Mesenteric fat pad (tissue), 1 donor: ENCODE results near the gene EHBP1. TPM values are rescaled to one million over a fixed set of nuclear protein-coding genes. Genes with fewer than 3 reads are reported as not detected.

ENCODE experiments used
- DNase-seq: peaks from one replicate; pipeline ENCODE4 v3.0.0-alpha.2; 2020; ENCODE audit warnings: low spot score
- total RNA-seq: library from RNA; stranded (reverse); fragmentation: NEBNext Ultra II Directional; extraction: Animal tissue kit (Norgen Biotek cat#: 25700); gene quantifications from one replicate; pipeline ENCODE4 v1.2.1, GENCODE V29; 2021
- donor health status: DM: yes; HTN: yes; CAD: no.

The EHBP1 gene
- total RNA-seq, 1 donor from 2014 or later = 70.8 TPM

DNA sequence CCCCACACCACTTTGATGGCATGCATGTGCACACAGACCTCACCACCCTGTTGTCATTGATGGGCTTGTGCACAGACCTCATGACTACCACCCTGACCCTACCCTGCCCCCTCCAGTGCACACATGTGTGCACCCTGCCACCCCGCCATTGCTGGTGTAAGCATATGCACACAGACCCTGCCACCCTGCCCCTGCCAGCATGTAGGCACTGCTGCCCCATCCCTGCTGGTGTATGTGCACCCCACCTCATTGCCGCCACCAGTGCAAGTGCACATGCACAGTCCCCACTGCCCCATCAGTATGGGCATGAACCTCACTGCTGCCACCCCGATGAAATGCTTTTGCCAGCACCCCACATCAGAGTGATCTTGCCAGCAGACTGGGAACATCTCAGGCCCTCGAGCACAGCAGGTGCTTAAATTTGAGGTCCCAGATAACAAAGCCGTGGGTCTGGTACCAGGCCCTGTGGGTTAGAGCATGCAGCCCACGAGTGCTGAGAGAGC lies 169.4 kb downstream of the EHBP1 start:
- DNase-seq = no peak

DNA sequence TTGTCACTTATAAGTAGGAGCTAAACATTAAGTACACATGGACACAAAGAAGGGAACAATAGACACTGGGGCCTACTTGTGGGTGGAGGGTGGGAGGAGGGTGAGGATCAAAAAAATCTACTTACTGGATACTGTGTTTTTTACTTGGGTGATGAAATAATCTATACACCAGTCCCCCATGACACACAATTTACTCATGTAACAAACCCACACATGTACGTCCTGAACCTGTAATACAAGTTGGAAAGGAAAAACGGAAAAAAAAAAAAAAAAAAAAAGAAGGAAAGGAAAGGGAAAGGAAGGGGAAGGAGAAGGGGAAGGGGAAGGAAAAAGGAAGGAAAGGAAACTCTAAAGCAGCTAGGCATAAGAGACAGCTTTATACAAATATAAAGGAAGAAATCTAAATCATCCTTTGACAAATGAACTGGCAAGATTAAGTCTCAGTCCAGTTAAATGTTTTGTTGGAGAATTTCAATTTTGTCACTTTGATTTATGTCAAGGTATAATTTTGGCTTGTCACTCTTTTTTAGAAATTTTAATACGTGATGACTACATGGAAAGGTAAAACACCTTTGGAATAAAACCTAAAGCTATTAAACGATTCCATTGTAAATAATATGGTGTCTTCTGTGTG lies 175.8 kb downstream of the EHBP1 start:
- no peak for DNase-seq

GRCh38 chr2:62883629-62884028 lies 178.1 kb downstream of the EHBP1 start:
- DNase-seq = no peak

GRCh38 chr2:62884086-62884485 lies 178.6 kb downstream of the EHBP1 start:
- no peak for DNase-seq

DNA sequence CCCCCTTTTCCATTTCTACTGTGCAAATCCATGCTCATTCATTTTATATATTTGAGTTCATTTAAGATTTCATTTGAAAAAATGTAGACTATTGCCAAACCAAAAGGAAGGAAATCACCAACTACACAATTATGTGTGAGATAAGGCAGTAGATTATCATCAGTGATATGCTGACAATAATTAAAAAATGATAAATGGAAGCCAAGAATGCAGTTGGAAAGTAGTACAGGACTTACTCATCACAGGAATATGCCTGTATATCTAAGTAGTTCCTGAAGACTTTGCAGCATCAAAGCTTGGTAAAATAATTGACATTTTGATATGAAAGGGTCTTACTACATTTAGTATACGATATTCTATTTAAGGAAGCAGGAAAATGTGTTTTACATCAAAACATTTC lies 179.0 kb downstream of the EHBP1 start:
- no peak for DNase-seq

- no peak for DNase-seq
Observed at GRCh38 chr2:62894966-62895631, 189.6 kb downstream of the EHBP1 start.

- DNase-seq = no peak
Observed at GRCh38 chr2:62895632-62896009, 190.1 kb downstream of the EHBP1 start.

DNA sequence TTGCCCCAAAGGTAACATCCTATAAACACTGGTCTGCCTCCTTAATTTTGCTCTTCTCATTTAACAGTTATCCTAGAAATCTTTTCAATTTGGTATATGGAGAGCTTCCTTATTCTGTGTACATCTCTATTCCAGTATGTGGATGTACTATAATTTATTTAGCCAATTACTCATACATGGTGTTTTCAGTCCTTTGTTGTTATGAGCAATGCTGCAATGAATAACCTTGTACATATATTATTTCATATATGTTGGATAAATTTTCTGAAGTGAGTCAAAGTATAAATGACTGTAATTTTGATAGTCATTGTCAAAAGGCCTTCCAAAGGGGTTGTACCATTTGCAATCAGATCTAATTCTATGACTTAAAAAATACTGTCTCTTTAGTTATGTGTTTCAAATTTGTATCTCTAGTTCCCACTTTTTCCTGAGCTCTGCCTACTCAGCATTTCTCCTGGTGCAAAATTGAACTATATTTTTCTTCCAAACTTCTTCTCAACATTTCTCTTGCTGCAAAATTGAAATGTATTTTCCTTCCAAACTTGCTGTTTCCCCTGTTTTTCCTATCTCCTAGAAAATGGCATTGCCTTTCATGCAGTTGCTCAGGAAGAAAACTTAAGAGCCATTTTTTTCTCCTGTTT lies 191.8 kb downstream of the EHBP1 start:
- DNase-seq = no peak

- no peak for DNase-seq
Observed at GRCh38 chr2:62904344-62904743, 198.8 kb downstream of the EHBP1 start.

GRCh38 chr2:62908145-62908544 lies 202.6 kb downstream of the EHBP1 start:
- no peak for DNase-seq

- DNase-seq = no peak
Observed at GRCh38 chr2:62913311-62913710, 207.8 kb downstream of the EHBP1 start.

DNA sequence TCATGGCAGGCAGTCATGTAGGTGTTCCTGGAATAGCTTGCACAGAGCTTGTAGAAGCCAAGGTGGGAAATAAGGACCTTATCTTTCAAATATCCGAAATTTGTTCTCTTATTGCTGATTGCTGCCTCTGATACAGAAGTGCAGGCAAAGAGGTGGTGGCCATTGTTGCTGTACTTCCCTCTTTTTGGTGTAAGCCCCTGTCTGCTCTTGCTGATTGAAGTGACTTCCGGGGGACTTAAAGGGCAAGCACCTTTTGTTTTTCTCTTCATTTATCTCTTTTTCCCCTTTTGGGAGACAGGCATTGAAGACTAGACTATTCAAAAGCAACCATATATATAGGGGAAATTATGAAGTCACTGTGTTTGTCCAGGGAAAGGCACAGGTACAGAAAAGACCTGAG lies 213.5 kb downstream of the EHBP1 start:
- no peak for DNase-seq

GRCh38 chr2:62920070-62920469 lies 214.6 kb downstream of the EHBP1 start:
- no peak for DNase-seq

DNA sequence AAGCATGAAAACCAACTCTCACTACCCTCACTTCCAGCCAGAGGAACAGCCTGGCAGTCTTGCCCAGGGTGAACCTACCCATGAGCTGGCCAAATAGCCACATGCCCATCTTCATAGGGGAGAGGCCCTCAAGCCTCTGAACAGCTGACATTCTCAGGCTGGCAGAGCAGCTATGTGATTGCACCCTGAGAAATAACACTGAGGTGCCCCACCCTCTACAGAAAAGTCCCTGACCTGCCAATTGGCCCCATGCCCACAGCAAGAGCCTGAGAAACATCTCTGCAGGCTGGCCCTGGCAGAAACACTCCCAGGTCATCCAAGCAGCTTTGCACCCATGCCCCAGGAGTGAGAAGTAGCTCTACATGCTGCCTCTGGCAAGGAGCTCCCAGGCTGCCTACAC lies 217.7 kb downstream of the EHBP1 start:
- DNase-seq = no peak

DNA sequence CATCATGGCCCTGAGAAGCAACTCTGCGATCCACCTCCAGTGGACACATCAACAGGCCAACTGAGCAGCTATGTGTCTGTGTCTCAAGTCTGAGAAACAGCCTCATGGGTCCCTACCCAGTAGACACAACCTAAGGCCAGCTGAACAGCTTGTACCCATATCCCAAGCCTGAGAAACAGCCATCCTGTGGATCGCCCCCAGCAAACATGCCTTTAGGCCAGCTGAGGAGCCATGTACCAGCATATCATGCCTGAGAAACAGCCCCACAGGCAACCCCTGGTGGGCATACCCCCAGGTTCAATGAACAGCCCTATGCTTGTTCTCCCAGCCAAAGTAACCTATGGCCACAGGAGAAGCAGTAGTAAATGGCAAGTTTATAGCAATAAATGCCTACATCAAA lies 218.4 kb downstream of the EHBP1 start:
- DNase-seq = no peak

- DNase-seq = no peak
Observed at GRCh38 chr2:62928015-62928414, 222.5 kb downstream of the EHBP1 start.

- DNase-seq = no peak
Observed at GRCh38 chr2:62931536-62931935, 226.0 kb downstream of the EHBP1 start.

DNA sequence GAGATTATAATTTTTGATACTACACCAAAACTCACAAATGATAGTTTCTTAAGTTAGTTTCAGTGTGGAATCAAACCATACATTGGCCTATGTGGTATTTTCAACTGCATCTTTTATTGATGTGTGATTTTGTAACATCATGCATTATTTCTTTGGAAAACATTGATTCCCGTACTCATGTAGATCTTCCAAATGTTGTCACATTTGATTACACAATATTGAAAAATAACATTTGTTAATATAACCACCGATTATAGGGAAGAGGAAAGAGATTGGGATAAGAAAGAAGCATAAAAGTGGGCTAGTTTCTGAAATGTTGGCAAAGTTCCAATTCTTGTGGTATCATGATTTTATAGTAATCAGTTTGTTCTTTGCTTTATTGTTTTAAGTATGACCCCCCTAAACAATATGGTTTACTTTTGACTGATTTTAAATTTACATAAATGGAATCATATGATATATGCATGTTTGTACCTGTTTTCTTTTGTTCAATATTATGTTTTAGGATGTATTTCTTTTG lies 227.9 kb downstream of the EHBP1 start:
- DNase-seq = no peak

- DNase-seq = no peak
Observed at GRCh38 chr2:62934517-62934916, 229.0 kb downstream of the EHBP1 start.

DNA sequence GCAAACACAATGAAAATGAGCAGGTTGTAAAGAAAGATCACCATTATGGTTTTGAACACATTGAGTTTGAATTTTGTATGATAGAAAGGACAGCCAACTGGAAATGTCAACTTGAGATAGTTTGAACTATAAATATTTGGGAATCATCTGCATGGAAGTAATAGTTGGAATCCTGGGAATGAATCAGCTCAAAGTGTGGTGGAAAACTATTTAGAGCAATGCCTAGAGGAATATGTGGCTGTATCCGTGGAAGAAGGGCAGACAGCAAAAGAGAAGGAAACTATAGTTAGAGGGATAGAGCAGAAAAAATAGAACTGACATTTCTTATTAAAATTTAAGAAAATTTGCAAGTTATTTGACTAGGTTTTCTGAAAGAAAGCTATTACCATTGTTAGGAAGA lies 232.6 kb downstream of the EHBP1 start:
- DNase-seq = no peak

DNA sequence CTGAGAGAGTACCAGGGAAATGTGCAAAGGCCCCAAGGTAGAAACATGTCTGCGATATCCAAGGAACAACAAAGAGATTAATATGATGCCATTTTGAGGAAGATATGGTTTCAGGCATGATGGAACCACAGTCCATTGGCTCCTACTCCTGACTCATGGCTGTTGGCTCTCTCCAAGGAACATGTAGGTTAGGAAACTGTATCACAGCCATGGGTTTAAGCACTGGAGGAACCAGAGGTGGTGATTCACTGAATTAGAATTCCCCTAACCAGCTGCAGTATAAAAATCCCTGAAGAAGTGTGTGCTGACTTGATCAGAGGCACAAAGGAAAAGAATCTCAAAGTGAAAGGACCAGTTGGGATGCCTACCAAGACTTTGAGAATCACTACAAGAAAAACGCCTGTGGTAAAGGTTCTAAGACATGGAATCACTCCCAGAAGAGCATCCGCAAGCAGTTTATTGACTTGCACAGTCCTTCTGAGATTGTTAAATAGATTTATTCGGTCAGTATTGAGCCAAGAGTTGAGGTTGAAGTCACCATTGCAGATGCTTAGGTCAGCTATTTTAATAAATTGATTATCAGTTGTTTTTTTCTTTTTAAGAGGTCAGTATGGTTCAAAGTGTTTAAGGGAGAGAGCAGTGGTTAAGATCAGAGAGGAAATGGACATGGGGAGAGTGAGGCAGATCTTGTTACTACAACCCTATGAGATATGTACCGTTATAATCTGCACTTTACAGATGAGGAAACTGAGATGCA lies 234.4 kb downstream of the EHBP1 start:
- DNase-seq = no peak

- no peak for DNase-seq
Observed at GRCh38 chr2:62940697-62941096, 235.2 kb downstream of the EHBP1 start.
